ENCODE data around the gene ALDOB.

DNA sequence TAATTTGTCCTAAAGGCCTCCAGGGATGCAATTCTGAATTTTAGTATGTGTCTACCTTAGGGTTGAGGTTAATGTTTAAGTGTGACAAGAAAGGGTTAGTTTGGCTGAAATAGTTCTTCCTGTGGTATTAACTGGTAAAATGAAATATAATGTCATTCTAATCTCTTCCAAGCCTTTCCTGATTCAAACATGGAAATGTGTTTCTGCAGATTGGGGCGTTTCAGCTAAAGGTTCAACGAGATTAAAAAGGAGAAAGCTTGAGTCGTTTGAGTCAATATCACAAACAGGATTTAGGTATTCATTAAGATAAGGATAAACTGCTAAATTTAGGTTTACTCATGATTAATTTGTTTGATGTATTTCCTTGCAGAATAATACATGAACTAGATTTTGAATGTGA is 34.4 kb upstream of the ALDOB start:
- TF ChIP-seq, protein P1, sequence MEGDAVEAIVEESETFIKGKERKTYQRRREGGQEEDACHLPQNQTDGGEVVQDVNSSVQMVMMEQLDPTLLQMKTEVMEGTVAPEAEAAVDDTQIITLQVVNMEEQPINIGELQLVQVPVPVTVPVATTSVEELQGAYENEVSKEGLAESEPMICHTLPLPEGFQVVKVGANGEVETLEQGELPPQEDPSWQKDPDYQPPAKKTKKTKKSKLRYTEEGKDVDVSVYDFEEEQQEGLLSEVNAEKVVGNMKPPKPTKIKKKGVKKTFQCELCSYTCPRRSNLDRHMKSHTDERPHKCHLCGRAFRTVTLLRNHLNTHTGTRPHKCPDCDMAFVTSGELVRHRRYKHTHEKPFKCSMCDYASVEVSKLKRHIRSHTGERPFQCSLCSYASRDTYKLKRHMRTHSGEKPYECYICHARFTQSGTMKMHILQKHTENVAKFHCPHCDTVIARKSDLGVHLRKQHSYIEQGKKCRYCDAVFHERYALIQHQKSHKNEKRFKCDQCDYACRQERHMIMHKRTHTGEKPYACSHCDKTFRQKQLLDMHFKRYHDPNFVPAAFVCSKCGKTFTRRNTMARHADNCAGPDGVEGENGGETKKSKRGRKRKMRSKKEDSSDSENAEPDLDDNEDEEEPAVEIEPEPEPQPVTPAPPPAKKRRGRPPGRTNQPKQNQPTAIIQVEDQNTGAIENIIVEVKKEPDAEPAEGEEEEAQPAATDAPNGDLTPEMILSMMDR (IDR thresholded peaks at IDR 0.05 in 4 of 5, conservative IDR thresholded peaks at IDR 0.05 in 1 of 5): no peak
- TF ChIP-seq POLR2A (IDR thresholded peaks at IDR 0.05): no peak

Data from gastrocnemius medialis (tissue), 4 donors.